Dedifferentiated amniotic fluid mesenchymal stem cell (primary cell): ENCODE measurements around the gene NFAM1.

Experiments
- DNase-seq: peaks from one replicate; pipeline ENCODE4 v3.0.0-alpha.2; 2016; ENCODE audit errors: extremely low spot score

The NFAM1 gene, protein sequence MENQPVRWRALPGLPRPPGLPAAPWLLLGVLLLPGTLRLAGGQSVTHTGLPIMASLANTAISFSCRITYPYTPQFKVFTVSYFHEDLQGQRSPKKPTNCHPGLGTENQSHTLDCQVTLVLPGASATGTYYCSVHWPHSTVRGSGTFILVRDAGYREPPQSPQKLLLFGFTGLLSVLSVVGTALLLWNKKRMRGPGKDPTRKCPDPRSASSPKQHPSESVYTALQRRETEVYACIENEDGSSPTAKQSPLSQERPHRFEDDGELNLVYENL

DNA sequence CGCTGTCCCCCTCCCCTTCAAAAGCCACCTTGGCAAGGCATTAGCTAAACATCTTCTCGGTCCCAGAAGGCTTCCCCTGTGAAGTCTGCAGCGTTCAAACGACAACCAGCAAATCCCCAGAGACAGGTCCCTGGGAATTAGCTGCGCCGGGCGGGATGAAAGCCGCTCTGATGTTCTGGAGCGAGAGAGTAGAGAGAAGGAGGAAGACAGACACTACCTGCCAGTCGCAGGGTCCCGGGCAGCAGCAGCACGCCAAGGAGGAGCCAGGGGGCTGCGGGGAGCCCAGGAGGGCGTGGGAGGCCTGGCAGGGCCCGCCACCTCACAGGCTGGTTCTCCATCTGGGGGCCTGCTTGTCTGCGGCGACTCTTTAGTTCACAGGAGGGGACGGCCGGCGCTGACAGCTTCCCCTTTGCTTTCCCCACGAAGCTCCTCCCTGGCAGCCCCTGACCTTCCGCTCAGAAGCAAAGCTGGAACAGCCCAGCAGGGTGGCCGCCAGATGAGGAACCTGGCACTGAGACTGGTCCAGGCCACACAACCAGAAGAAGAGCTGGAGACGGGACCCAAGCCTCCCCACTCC lies at the start of gene NFAM1:
NFAM1 (minus strand) TSS at position 384 of the 577 bp plus-strand sequence; CDS start at position 338, 46 bp downstream.
- no peak for DNase-seq

DNA sequence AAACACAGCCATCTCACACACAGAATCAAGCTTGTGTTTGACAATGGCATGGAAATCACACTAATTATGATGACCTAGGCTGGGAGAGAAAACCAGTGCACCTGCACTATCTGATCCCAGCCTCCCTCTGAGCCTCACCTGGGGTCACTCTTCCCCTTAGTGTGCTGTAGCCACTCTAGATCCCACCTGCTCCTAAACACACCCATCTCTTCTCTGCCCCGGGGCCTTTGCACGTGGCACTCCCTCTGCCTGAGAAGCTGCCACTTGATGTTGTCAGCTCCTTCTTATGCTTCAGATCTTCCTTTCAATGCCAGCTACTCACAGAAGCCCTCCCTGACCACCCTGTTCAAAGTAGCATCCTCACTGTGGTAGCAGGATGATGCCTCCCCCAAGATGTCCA lies 42.9 kb upstream of the NFAM1 start:
- no peak for DNase-seq

DNA sequence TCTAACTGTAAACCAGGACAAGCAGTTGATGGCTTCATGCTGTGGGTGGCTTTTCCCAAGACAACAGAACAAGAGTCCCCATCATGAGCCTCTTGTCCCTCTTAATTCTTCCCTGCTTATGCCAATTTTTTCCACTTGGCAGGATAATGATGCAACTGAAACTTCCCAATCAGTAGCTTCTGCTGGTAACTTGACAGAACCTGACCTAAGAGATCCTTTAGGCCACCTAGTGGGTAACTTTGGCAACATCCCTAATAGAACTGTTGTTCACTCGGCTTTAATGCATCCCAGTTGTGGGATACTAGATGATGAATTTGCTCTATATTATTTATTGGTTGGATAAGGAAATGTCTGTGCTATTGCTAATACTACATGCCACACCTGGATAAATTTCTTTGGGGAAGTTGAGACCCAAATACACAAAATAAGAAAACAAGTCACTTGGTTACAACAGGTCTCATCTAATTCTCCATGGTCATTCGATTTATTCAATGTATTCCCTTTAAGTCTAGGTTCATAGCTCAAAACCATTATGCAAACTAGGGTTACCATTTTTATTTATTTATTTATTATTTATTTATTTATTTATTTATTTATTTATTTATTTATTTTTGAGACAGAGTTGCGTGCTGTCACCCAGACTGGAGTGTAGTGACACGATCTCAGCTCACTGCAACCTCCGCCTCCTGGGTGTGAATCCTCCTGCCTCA lies 41.4 kb upstream of the NFAM1 start:
- peak; percentile 60 for DNase-seq

DNA sequence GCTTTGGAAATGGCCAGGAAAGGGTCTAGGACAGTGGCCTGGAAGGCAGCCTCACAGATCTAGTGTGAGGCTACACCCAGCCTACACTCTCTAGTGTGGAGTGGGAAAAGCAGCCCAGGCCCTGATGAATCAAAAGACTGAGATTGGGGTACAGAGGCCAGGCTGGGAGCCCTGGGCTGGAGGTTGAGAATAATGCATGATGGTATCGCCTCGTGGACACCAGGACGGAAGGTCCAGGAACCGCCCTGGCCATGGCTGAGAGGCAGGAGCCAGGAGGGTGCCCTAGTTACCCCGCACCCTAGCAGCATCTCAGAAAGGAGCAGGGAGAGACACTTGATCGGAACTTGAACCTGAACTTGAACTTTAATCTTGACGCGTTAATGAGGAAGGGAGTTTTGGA lies 40.5 kb upstream of the NFAM1 start:
- no peak for DNase-seq

DNA sequence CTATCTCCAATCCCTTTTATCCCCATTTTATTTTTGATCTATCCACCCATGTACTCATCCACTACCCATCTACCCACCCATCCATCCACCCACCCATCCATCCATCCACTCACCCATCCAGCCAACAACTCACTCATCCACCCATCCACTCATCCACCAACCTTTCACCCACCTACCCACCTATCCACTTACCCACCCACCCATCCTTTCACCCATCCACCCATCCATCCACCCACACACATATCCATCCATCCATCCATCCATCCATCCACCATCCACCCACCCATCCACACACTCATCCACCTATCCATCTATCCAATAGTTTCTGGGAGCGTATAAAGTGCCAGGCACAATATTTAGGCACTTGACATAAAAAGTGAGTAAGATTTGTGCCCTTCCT lies 39.2 kb upstream of the NFAM1 start:
- no peak for DNase-seq

DNA sequence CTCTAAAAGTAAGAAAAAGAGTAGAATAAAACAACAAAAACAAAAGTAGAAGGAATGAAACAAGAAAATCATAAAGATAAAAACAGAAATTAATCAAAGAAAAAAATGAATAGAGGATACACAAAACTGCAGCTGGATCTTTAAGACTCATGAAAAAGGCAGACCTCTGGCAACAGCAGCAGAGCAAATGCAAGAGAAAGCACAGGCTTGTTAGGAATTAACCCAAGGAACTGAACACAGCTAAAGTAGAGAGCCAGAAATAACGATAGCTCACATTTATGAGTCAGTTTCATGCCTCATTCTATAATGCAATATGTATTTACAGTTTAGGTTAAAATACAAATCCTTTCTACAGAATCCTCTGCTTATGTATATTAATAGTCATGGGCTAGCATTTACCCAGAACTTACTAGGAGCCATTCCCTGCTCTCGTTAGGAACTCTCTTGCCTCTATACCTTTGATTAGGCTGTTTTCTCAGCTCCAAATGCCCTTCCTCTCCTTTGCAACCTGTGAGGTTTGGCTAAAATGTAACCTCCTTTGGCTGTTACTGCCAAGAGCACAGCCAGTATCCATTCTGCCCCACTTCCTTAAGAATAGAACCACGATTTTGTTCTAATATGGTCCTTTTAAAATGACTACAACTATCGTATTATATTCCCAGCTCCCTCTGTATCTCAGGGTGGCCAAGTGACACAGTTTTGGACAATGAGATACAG lies 38.3 kb upstream of the NFAM1 start:
- no peak for DNase-seq

DNA sequence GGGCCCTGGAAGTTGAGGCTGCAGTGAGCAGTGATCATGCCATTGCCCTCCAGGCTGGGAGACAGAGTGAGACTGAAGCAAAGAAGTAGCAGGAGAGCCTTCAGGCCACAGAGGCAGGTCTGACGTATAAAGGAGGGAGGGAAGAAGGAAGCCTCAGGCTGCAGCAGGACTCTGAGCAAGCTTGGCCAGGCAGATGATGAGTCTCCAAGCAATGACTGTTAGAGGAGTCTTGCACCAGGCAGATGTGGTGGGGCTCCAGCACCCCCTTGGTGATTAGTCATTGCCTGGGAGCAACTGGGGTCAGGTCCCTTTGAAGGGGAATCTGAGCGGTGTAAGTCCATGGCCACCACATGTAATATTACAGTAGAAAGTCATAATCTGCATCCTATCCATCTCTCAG lies 36.6 kb upstream of the NFAM1 start:
- no peak for DNase-seq

DNA sequence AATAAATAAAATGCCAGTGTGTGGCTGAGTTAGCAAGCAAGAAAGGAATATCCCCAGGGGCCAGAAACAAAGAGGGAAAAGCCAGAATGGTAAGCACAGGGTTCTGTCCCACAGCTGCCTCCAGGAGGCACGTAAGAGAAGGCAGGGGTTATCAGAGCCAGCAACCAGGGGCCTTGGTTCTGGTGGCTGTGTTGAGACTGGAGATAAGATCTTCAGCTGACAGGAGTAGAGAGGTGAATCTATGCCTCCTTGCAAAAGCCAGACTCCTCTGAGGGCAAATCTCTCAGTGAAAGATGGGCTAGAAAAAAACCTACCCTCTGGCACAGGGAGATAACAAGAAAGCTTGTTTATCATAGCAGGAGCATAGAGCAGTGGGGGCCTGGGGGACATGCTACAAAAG lies 29.8 kb upstream of the NFAM1 start:
- no peak for DNase-seq

DNA sequence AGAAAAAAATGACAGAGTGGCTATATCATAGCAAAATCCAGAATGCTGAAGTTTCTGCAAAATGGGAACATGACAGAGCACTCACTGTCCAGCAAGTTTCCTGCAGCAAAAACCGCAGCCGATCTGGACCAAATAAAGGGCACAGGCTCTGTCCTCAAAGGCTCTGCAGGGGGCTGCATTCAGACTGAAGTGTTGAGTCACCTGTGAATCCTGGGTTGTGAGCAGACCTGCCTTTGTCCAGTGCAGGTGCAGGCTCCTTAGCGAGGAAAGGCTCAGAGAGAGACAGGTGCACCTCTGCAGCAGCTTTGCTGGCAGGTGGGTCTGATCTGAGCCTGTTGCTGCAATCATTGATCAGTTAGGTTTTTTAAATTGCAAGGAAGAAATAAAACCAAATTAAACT lies 29.3 kb upstream of the NFAM1 start:
- DNase-seq, result no peak

DNA sequence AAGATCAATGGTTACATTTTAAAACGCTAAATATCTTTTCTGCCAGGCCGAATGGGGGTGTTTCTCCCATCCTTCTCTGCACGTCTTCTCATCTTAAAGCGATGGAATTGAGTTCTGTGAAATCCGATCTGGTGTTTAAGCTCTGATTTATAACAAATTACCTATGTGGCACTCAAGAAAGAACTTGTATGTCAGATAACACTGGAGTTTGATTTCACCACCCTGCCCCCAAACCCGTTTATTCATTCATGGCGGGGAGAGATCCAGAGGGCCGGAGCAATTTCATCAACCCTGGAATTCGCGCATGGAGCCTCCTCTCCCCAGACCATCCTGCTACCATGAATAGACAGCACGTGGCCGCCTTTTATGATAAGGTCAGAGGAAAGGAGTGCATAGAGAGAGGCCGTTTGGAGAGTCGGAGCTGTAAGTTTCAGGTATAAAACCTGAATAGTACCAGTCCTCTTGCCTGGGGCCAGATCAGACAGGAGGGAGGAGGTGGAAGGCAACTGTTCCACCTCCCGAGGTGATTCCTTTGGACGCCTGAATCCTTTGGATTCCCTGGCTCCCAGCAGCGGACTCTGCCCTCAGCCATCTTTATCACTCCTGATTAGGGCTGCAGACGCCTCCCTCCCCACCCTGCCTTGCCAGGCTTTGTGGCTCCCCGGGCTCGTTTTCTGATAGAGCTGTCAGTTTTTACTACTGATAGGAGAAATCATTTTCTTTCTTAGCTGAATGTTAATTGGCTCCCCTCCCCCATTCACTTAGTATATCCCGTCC lies 27.3 kb upstream of the NFAM1 start:
- no peak for DNase-seq

DNA sequence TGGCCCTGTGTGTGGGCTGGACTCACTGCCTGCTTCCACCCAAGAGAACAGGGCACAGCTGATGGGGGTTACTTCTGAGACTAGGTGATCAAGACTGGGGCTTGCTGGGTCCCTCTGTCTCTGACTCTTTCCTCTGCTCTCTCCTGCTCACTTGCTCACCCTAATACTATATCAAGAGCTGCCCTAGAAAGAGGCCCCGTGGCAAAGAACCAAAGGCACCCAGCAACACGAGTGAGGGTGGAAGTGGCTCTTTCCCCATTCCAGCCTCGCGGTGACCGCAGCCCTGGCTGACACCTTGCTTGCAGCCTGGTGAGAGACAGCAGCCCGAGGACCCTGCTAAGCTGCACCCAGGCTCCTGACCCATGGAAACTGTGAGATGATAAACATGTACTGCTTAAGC lies 20.7 kb upstream of the NFAM1 start:
- DNase-seq, result no peak

DNA sequence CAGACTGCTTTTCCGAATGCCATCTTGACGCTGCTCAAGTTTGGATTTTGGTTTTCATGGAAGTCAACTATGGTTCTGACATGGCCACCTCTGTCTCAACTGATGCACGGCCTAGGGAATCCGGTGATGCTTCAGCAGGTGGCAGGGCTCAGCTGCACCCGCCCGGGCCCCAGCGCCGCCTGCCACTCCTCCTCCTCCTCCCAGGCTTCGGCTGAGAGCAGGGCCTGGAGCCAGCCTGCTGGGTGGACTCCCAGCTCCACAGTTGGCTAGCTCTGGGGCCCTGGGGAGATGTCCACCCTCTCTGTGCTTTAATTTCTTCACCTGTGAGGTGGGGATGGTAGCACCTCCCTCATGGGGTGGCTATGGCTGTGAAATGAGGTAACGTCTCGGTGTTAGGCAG lies 20.3 kb upstream of the NFAM1 start:
- no peak for DNase-seq

DNA sequence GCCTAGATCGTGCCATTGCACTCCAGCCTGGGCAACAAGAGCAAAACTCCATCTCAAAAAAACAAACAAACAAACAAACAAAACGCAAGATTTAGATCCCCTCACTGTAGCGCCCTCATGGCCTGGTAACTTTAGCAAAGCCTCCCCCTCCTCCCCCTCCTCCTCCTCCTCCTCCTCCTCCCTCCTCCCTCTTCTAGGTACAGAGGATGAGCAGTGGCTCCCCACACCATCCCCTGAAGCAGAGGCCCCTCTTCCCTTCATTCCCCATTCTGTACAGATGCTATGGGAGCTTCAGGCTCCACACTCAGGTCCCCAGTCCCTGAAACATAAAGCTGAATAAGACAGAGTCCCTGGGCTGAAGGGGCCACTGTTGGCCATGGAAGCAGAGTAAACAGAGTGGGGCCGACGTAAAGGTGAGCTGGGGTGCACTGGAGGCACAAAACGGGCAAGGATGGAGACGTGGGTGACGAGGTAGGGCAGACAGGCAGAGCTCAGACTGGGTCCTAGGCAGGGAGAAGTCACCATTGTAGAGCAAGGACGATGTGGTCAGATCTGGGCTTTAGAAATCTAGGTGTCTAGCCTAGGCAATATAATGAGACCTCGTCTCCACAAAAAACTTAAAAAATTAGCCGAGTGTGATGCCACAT lies 19.4 kb upstream of the NFAM1 start:
- DNase-seq, result no peak

DNA sequence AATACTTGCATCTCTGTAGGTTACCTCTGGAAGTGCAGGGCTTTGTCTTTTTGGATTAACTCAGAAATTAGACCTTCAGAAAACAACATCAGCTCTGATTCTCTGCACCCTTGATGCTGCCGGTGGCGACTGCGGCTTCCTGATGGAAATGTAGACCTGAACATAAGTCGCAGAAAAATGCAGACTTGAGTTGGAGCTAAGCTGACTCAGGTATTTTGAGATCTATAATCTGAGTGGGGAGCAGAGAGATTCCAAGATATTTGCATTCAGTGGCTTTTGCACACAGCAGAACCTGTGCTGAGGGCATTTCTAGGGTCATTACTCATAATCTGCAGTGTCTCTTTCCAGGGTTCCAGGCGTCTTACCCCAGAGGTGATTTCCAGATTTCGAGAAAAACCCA lies 18.7 kb upstream of the NFAM1 start:
- DNase-seq, result no peak

DNA sequence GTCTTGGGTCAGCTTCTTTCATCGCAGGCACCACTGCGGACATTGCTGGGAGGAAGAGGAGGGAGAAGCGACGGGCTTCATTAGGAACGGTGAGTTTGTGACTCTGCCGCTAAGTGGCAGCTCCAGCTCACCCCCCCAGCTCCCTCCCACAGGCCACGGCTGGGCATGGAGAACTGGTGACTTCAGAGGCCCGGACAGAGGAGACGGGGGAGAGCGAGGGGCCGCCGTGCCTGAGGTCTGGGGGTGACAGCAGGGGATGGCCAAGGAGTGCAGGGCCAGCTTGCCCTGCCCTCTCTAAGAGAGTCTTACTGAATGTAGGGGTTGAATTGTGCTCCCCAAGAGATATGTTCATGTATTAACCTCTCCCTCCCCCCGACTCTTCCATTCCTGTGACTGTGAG lies 13.9 kb upstream of the NFAM1 start:
- no peak for DNase-seq

DNA sequence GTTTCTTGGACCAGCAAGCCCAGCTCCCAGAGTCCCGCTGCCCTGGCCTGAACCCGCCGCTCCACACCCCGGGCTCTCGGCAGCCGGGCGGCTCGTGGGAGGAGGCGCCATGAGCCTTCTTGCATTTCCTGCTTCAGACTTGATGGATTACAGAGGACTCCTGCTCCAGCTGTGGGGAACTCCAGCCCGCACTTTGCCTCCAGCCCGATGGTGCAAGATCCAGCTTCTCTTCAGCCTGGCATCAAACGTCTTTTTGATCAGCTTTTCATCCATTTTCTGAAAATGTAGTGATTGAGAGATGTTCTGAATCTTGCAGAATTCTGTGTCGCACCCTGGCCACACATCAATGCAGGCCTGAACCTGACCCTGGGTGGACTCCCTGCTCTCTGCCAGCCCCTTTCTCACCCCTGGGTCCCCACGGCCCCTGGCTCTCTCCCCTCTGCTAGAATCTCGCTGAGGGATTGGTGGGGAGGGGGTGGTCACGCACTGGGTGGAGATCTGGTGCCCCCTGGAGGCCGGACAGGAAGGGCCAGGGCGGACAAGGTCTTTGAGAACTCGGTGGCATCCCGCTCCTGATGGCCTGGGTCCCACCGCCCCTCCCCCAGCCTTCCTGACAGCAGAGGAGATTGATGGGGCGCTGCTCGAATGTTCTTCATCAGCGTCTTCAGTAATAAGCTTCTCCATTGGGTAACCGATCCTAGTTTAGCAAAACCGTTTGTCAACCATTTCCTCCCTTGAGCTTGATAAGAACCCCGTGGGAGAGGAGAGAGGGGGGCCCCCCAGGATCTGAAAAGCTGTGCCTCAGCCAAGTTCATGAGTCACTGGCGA lies 12.1 kb upstream of the NFAM1 start:
- DNase-seq, result peak; percentile 92

DNA sequence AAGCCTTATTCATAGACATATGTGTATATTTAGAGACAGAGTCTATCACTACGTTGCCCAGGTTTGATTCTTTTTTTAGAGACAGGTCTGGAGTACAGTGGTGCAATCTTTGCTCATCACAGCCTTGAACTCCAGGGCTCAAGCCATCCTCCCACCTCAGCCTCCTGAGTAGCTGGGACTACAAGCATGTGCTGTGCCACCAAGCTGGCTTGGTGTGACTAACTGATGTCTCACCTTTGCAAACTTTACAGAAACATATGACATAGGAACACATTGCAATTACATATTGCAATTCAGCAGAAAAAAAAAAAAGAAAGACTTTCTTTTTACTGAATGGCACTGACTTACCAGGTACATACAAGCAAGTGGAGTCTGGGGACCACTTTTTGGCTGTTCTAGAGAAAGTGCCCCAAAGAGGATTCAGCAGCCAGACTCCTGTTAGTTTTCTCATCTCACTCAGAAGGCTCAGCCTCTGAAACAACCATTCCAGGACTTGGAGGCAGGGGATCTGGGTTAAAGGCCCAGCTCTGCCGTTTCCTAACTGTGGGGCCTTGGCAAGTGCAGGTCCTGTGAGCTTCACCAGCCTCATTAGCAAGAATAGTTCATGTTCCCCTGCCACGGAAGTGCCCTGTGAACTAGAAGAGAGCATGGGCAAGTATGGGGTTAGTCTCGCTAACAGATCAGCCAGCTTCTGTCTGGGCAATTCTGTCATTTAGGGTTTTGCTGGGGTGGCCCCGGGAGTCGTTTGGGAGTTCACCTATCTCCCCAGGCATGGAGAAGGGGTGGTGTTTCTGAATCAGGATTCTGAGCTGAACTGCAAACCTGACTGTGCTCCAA lies 11.3 kb upstream of the NFAM1 start:
- DNase-seq, result no peak

DNA sequence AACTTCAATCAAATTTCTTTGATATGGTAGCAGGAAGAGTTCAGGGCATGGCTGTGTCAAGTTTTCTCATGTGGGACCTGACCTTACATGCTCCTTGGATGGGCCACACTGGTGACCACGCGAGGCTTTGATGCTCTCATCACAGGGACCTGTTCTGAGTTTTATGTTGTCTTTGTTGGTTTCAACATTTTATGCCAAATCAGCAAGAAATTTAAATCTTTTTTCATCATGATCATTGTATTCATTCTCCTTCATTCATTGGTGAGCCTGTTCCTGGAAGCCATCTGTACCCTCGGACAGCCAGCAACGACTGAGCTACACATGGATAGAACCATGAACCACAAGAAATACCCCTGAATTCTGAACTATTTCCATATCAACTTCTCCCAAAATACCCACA lies 10.5 kb upstream of the NFAM1 start:
- DNase-seq, result no peak

DNA sequence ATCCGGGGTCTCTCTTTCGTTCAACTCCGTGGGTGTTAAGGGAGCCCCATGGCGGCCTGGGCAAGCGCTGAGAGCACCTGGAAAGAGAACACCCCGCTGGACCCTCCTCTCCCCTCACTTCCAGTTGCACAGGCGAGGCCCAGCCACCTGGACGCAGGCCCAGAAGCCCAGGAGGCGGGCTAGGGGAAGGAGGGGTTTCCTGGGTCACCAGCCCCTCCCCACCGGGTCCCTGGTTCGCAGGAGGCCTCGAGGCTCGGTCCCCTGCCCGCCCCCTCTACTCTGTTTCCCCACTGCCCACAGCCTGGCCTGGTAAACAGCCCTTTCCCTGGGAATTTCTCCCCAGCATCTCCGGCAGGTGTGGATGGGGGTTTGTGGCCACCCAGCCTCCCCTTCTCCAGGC lies 8.5 kb upstream of the NFAM1 start:
- no peak for DNase-seq
